ENCODE data around the gene SCN9A.
A peak's percentile ranks its signal among the peaks of the same experiment; 100 is the strongest.
"Not testable (repeated sequence)": the region's sequence is repeated elsewhere in the genome, so short reads cannot be mapped to it uniquely, and the experiment has no call there.

The SCN9A gene

DNA sequence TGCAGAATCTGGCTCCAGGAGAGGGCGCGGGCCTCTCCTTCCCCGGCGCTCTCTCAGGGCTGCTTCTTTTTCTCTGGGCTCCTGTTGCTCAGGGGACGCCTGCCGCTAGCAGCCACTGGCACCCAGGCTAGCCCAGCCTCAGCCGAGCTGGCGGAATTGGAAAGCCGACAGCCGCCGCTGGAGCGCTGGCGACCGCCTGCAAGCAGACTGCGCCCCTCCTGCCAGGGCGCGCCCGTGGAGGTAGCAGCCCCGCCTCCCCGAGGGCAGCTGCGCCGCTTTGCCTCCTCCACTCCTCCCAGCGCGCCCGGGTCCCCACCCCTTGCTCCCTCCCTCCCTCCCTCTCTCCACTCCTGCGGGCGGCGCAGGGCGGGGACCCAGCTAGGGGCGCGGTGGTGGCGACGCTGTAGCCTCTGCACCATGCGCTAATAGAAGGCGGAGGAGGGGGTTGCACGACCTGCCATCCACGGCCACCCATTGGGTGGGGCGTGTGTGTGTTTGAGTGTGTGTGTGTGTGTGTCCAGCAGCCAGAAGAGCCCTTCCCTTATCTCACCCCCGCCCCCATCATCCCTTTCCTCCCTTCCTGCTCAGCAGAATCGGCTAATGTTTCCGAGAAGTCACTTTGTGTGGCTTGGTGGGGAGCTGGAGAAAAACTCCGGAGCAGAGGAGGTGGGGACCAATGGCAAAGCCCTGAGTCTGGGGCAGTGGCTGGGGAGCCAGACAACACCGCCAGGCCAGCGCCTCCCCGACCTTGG, at the start of gene SCN9A:
Gene SCN9A (minus strand): TSS at position 209 of the 752 bp plus-strand sequence. CDS start 64,188 bp downstream, outside the sequence.
- peak; percentile 48 for DNase-seq

DNA sequence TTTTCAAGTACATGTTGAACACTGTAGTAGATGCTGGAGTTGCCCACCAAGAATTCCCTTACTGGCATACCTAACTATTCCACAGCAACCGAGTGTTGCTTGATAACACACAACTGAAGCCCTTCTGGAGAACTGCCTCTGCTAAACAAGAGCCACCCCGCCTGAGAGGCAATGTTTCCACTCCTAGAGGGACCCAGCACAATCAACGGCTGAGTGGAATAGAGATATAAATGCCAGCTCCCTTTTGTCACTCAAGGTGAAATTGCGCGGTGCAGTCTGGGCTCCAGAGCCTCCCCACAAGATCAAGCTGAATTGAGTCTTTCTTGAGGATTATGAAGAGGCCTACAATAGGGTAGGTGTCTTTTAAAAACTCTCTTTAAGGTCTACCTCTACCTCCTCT, 49.1 kb upstream of the SCN9A start:
- DNase-seq, result no peak

DNA sequence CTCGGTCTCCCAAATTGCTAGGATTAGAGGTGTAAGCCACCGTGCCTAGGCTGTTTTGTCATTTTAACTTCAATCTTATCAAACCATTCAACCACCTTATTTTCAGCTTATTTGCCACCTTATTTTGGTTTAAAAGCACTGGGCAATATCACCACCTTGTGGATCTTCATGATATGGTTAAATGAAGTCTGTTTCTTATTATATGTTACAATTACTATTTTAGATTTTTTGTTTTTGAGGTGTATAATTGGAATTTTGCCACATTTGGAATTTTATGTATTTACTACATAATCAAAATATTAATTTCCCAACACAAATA, 43.8 kb upstream of the SCN9A start:
- peak; percentile 52 for DNase-seq

GRCh38 chr2:166418853-166419615, 43.3 kb upstream of the SCN9A start:
- no peak for DNase-seq

GRCh38 chr2:166417669-166418068, 41.9 kb upstream of the SCN9A start:
- DNase-seq, result peak; percentile 54

GRCh38 chr2:166413255-166413654, 37.5 kb upstream of the SCN9A start:
- DNase-seq, result peak; percentile 11

- DNase-seq, result peak; percentile 71
Measured at GRCh38 chr2:166411473-166412230, 35.9 kb upstream of the SCN9A start.

- DNase-seq, result peak; percentile 91
Measured at GRCh38 chr2:166410828-166411472, 35.2 kb upstream of the SCN9A start.

- not testable (repeated sequence) for DNase-seq
Measured at GRCh38 chr2:166407746-166408145, 32.0 kb upstream of the SCN9A start.

DNA sequence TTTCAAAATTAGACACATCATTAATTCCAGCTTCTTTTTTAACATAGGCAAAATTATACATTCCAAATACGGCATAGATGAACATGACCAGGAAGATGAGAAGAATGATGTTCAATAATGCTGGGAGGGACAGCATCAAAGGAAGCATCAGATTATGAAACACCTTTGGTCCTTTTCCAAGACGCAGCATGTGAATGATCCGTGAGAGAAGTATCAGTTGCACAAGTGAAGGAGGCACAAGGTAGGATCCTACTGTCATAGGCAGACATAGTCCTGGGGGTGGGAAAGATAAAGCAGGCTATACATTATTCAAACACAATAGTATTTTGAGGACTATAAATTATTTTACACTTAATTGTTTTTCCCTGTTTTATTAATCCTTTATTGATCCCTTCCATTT, 30.6 kb upstream of the SCN9A start:
- no peak for DNase-seq

- no peak for DNase-seq
Measured at GRCh38 chr2:166405569-166405926, 29.8 kb upstream of the SCN9A start.

GRCh38 chr2:166404831-166405568, 29.3 kb upstream of the SCN9A start:
- peak; percentile 6 for DNase-seq

DNA sequence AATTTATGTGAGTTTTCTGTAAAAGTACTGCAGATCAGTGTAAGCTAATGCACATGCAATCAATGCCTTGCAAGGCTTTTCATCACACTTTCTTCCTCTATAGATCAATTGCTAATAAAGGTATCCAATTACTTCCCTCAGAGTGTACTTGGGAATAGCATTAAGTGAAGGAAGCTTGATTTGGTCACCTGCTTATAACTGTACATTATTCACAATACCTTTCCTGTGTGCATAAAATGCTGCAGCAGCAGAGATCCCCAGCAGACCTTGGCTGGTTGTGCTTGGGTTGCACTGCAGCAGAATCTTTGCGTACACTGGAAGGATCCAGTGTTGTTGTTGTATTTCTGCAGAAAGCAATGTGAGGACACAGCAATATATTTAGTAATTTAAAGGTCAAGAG, 18.5 kb upstream of the SCN9A start:
- no peak for DNase-seq

DNA sequence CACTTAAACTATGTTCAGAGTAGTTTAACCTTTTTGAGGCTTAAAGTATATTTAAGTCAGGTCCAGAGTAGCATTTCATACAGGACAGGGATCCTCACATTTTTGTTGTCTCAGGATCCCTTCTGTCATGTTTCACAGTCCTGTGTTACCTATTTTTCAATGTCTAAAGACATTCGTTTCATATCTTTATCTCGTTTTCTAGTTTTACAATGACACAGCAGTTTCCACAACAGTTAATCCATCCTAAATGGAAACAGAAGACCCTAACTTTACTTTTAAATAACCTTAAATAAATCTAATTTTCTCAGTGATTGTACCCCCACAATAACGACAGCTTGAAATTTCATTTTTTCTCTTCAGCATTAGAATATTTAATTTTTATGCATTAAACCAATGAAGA, 17.3 kb upstream of the SCN9A start:
- DNase-seq, result no peak

- DNase-seq, result no peak
Measured at GRCh38 chr2:166388481-166389070, 12.8 kb upstream of the SCN9A start.

GRCh38 chr2:166385313-166385712, 9.6 kb upstream of the SCN9A start:
- no peak for DNase-seq

DNA sequence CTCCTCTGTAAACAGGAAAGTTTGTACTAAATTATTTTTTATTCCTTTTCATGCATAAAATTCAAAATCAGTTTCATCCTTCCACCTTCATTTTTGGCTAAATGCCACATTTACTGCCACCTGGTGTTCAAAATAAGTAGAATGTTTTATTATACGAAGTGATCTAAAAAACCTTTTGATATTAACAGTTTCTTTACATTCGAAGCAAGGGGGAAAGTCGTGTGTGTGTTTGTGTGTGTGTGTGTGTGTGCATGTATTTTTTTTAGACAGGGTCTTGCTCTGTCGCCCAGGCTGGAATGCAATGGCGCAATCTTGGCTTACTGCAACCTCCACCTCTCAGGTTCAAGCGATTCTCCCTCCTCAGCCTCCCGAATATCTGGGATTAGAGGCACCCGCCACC, 9.0 kb upstream of the SCN9A start:
- peak; percentile 27 for DNase-seq

DNA sequence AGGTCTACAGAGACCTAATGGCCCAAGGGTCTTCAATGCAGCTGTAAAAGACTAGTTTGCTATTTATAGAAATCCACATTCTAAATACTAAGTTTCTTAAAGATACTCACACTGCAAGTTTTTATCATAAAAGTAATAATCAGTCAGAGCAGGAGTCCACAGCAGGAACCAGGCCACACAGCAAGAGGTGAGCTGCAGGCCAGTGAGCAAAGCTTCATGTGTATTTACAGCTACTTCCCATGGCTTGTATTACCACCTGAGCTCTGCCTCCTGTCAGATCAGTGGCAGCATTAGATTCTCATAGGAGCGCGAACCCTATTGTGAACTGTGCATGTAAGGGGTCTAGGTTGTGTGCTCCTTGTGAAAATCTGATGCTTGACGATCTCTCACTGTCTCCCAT, 6.7 kb upstream of the SCN9A start:
- DNase-seq, result no peak

- no peak for DNase-seq
Measured at GRCh38 chr2:166380615-166381014, 4.9 kb upstream of the SCN9A start.

GRCh38 chr2:166376873-166377272, 1.1 kb upstream of the SCN9A start:
- no peak for DNase-seq

GRCh38 chr2:166376488-166376828, 714 bp upstream of the SCN9A start:
- DNase-seq, result no peak

DNA sequence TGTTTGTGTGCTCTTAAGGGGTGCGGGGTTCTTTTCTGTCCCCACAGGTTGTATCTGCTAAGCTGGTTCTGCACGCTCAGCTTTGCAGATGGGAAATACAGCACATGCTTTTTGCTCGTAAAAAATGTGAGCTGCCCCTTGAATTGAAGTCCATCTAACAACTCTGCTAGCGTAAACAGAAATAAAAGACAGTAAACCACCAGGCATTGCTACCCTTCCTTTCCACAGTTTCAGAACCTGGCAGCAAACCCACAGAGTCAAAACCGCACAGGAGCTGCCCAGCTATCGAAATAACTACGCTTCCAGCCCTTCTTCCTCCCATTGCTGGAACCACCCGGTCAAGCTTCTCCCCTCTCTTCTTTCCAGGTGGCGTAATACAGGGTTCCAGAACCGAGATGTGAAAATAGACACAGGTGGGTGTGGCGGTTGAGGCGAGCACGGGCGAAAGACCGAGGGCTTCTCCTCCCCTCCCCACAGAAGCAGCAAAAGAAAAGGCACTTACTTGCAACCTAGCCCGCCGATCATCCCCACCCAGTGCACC, 479 bp downstream of the SCN9A start:
- peak; percentile 4 for DNase-seq

Data from fibroblast of skin of right quadriceps (primary cell).